ENCODE data around the gene DLGAP1.

Gene DLGAP1

DNA sequence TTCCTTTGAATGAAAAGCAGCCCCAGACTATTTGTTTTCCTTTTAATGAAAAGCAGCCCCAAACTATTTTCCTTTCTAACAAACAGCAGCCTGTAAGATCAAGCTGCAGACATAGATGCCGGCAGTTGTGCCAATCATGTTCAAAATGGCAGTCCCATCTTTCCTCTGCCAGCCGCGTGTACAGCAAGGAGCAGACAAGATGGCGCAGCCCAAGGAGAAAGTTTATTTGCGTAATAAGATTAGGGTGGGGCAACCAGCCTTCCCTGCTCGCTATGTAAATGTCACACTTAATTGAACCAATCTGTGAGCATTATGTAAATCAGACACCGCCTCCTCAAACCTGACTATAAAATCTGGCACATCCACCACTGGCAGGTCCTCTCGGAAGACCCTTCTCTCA, 779.1 kb downstream of the DLGAP1 start:
- H3K9me3 ChIP-seq (ENCODE audit: control insufficient read depth in 2 of 2, low read length in 2 of 2), result no peaks in the 10 kb centered on the region
- H3K4me3 ChIP-seq (ENCODE audit: low read length in 2 of 2), result no peak overlapping the region
- H3K9ac ChIP-seq (ENCODE audit: low read length in 2 of 2), result no peak overlapping the region
- no peak overlapping the region for H3K27ac ChIP-seq (ENCODE audit: low read length)
- no peaks in the 10 kb centered on the region for H3K27me3 ChIP-seq (ENCODE audit: control insufficient read depth in 1 of 2, insufficient read depth in 2 of 2, low read length in 2 of 2)
- no peaks in the 10 kb centered on the region for H3K4me1 ChIP-seq (ENCODE audit: control insufficient read depth, insufficient read depth, low read length)
- no peaks in the 10 kb centered on the region for H3K36me3 ChIP-seq (ENCODE audit: control insufficient read depth in 2 of 2, insufficient read depth in 2 of 2, low read length in 2 of 2)

GRCh38 chr18:3675446-3675845, 779.7 kb downstream of the DLGAP1 start:
- Histone ChIP-seq H3K27me3 (ENCODE audit: control insufficient read depth in 1 of 2, insufficient read depth in 2 of 2, low read length in 2 of 2) (no peaks in the 10 kb centered on the region), H3K4me1 (ENCODE audit: control insufficient read depth, insufficient read depth, low read length) (no peaks in the 10 kb centered on the region), H3K9ac (ENCODE audit: low read length in 2 of 2) (no peak overlapping the region), H3K9me3 (ENCODE audit: control insufficient read depth in 2 of 2, low read length in 2 of 2) (no peaks in the 10 kb centered on the region), H3K27ac (ENCODE audit: low read length) (no peak overlapping the region), H3K36me3 (ENCODE audit: control insufficient read depth in 2 of 2, insufficient read depth in 2 of 2, low read length in 2 of 2) (no peaks in the 10 kb centered on the region), H3K4me3 (ENCODE audit: low read length in 2 of 2) (no peak overlapping the region)

GRCh38 chr18:3671176-3671575, 783.9 kb downstream of the DLGAP1 start:
- no peaks in the 10 kb centered on the region for H3K36me3 ChIP-seq (ENCODE audit: control insufficient read depth in 2 of 2, insufficient read depth in 2 of 2, low read length in 2 of 2)
- H3K9me3 ChIP-seq (ENCODE audit: control insufficient read depth in 2 of 2, low read length in 2 of 2), result no peaks in the 10 kb centered on the region
- no peak overlapping the region for H3K9ac ChIP-seq (ENCODE audit: low read length in 2 of 2)
- H3K27ac ChIP-seq (ENCODE audit: low read length), result no peak overlapping the region
- H3K4me1 ChIP-seq (ENCODE audit: control insufficient read depth, insufficient read depth, low read length), result no peaks in the 10 kb centered on the region
- no peaks in the 10 kb centered on the region for H3K27me3 ChIP-seq (ENCODE audit: control insufficient read depth in 1 of 2, insufficient read depth in 2 of 2, low read length in 2 of 2)
- no peak overlapping the region for H3K4me3 ChIP-seq (ENCODE audit: low read length in 2 of 2)

DNA sequence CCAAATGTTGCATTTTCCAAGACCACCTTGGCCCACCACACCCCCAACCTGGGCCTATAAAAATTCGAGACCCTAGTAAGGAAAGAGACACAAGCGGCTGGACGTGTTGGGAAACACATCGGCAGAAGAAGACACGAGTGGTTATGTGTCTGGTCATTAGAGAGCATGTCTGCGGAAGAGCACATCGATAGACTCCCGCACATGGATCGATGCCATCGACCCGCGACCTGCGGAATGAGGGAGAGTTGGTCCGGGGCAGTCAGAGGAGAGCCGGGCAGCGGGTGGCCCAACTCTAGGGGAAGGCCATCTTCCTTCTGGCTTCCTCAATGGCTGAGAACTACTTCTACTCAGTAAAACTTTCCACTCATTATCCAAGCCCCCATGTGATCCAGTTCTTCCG, 785.7 kb downstream of the DLGAP1 start:
- H3K9ac ChIP-seq (ENCODE audit: low read length in 2 of 2), result no peak overlapping the region
- H3K4me1 ChIP-seq (ENCODE audit: control insufficient read depth, insufficient read depth, low read length), result peaks cover 4% of the 10 kb centered on the region
- H3K4me3 ChIP-seq (ENCODE audit: low read length in 2 of 2), result no peak overlapping the region
- no peaks in the 10 kb centered on the region for H3K36me3 ChIP-seq (ENCODE audit: control insufficient read depth in 2 of 2, insufficient read depth in 2 of 2, low read length in 2 of 2)
- no peaks in the 10 kb centered on the region for H3K9me3 ChIP-seq (ENCODE audit: control insufficient read depth in 2 of 2, low read length in 2 of 2)
- H3K27ac ChIP-seq (ENCODE audit: low read length), result no peak overlapping the region
- H3K27me3 ChIP-seq (ENCODE audit: control insufficient read depth in 1 of 2, insufficient read depth in 2 of 2, low read length in 2 of 2), result no peaks in the 10 kb centered on the region

DNA sequence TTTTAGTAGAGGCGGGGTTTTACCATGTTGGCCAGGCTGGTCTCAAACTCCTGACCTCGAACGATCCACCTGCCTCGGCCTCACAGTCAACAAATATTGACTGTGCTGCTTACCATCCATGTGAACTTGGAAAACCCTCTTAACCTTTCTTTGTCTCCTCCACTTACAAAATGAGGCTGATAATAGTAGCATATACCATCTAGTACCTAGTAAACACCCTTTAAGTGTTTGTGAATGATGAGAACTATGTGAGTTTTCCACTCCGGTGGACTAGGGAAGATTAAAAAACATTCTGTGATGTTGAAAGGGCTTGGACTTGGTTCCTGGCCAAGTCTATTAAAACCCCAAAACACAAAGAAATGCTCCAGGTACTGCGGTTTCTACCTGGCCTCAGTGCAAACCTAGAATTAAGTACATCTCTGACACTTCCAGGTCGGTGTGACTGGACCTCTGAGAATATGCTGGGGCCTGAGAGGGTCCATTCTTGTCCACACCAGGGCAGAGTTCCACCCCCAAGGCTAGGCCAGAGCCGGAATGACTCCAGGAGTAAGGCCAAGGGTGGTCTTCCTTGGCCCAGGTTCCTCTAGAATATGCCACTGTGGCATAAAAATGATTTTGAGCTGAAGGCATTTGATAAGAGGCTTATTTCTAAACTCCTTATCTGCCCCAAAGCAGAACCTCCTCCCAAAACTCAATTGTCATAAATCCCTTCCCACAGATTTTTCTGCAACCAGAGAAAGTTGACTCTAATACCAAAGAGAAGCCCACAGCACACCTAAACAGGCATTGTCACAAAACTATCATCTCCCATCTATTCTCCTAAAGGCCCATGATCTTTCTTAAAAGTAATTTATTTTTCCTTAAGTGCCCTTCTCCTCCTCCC, 787.6 kb downstream of the DLGAP1 start:
- Histone ChIP-seq H3K27ac (ENCODE audit: low read length) (no peak overlapping the region), H3K4me3 (ENCODE audit: low read length in 2 of 2) (no peak overlapping the region), H3K36me3 (ENCODE audit: control insufficient read depth in 2 of 2, insufficient read depth in 2 of 2, low read length in 2 of 2) (no peaks in the 10 kb centered on the region), H3K9me3 (ENCODE audit: control insufficient read depth in 2 of 2, low read length in 2 of 2) (no peaks in the 10 kb centered on the region), H3K9ac (ENCODE audit: low read length in 2 of 2) (no peak overlapping the region), H3K4me1 (ENCODE audit: control insufficient read depth, insufficient read depth, low read length) (peaks cover 4% of the 10 kb centered on the region), H3K27me3 (ENCODE audit: control insufficient read depth in 1 of 2, insufficient read depth in 2 of 2, low read length in 2 of 2) (no peaks in the 10 kb centered on the region)

GRCh38 chr18:3666526-3667254, 788.4 kb downstream of the DLGAP1 start:
- Histone ChIP-seq H3K36me3 (ENCODE audit: control insufficient read depth in 2 of 2, insufficient read depth in 2 of 2, low read length in 2 of 2) (no peaks in the 10 kb centered on the region), H3K9ac (ENCODE audit: low read length in 2 of 2) (no peak overlapping the region), H3K4me1 (ENCODE audit: control insufficient read depth, insufficient read depth, low read length) (peaks cover 4% of the 10 kb centered on the region), H3K27ac (ENCODE audit: low read length) (no peak overlapping the region), H3K4me3 (ENCODE audit: low read length in 2 of 2) (no peak overlapping the region), H3K9me3 (ENCODE audit: control insufficient read depth in 2 of 2, low read length in 2 of 2) (no peaks in the 10 kb centered on the region), H3K27me3 (ENCODE audit: control insufficient read depth in 1 of 2, insufficient read depth in 2 of 2, low read length in 2 of 2) (no peaks in the 10 kb centered on the region)

DNA sequence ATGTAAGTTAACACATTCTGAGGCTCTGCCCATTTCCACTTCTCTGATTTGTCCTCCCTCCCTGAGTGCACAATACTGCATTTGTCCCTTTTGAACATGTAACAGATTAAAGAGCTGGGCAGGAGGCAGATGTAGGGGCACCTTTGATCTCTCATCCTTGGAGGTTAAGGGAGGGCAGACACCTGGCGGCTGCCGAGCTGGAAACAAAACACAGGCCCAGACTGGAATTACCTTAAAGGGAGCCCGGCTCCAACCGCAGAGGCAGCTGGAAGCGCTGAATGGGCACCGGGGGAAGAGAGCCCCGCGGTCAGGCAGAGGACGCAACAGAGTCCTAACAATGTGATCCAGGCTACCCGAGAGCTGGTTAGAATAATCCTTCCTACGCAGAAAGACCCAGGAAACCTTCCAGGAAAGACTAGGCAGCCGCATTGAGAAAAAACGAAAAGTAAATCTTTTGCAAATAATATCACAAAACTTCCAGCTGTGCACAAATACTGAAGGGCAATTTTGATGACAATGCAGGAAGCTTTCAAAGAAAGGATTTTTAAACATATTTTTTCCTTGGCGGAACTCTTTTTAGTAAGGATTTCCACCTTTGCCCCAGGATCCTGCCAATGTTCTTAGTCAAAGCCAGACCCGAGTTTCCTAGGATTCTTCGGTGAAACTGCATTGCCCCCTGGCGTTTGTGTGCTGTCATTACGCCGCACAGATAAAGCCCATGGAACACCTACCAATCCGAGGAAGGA, 789.2 kb downstream of the DLGAP1 start:
- Histone ChIP-seq H3K9ac (ENCODE audit: low read length in 2 of 2) (peak overlapping the region; percentile 55 to 59), H3K4me3 (ENCODE audit: low read length in 2 of 2) (peak overlapping the region; percentile 60 to 65), H3K9me3 (ENCODE audit: control insufficient read depth in 2 of 2, low read length in 2 of 2) (no peaks in the 10 kb centered on the region), H3K36me3 (ENCODE audit: control insufficient read depth in 2 of 2, insufficient read depth in 2 of 2, low read length in 2 of 2) (no peaks in the 10 kb centered on the region), H3K27ac (ENCODE audit: low read length) (peak overlapping the region; percentile 74), H3K27me3 (ENCODE audit: control insufficient read depth in 1 of 2, insufficient read depth in 2 of 2, low read length in 2 of 2) (no peaks in the 10 kb centered on the region), H3K4me1 (ENCODE audit: control insufficient read depth, insufficient read depth, low read length) (peaks cover 4% of the 10 kb centered on the region)

DNA sequence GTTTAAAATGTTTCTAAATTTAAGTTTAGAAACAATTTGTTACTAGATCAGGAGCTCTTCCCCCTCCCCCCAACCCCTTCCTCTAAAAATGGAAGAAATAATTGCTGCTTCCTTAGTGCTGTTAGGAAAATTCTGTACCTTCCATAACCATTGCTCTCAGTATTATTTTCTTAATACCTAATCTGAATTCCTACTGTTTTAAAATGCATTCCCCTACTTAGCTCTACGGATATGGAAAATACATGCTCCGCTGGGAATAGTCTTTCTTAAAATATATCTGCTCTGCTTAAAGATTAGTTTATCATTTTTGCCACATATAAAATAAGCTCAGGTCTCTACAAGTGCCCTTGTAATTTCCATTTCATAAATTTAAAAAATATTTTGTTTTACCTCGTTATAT, 789.9 kb downstream of the DLGAP1 start:
- Histone ChIP-seq H3K4me1 (ENCODE audit: control insufficient read depth, insufficient read depth, low read length) (peaks cover 4% of the 10 kb centered on the region), H3K9ac (ENCODE audit: low read length in 2 of 2) (peak overlapping the region in 1 of 2 donors; percentile 59), H3K9me3 (ENCODE audit: control insufficient read depth in 2 of 2, low read length in 2 of 2) (no peaks in the 10 kb centered on the region), H3K36me3 (ENCODE audit: control insufficient read depth in 2 of 2, insufficient read depth in 2 of 2, low read length in 2 of 2) (no peaks in the 10 kb centered on the region), H3K27me3 (ENCODE audit: control insufficient read depth in 1 of 2, insufficient read depth in 2 of 2, low read length in 2 of 2) (no peaks in the 10 kb centered on the region), H3K4me3 (ENCODE audit: low read length in 2 of 2) (no peak overlapping the region), H3K27ac (ENCODE audit: low read length) (no peak overlapping the region)

DNA sequence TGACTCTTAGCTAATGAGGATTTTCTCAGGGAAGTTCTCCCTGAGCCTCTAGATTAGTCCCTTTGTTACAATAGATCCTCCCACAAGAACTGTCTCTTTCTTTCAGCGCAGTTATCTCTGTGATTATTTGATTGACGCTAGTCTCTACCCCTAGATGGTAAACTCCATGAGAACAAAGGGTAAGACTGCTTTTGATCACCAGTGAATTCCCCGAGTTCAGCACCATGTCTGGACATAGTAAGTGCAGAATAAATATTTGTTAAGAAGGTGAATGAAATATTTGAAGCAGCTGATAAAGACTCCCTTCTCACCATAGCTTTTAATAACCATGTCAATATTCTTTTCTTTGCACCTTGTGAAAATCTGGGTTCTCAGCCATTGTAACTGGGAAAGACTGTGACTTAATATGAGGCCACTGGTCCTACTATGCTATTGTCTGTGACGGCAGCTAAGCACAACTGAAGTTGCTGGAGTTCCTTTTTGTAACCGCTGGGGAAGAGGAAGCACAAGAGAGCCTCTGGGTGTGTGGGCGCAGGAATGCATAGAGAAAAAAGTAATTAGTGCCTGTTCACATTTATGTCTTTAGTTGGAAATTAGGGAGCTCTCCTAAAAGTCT, 790.4 kb downstream of the DLGAP1 start:
- Histone ChIP-seq H3K27ac (ENCODE audit: low read length) (no peak overlapping the region), H3K9ac (ENCODE audit: low read length in 2 of 2) (no peak overlapping the region), H3K4me3 (ENCODE audit: low read length in 2 of 2) (no peak overlapping the region)

DNA sequence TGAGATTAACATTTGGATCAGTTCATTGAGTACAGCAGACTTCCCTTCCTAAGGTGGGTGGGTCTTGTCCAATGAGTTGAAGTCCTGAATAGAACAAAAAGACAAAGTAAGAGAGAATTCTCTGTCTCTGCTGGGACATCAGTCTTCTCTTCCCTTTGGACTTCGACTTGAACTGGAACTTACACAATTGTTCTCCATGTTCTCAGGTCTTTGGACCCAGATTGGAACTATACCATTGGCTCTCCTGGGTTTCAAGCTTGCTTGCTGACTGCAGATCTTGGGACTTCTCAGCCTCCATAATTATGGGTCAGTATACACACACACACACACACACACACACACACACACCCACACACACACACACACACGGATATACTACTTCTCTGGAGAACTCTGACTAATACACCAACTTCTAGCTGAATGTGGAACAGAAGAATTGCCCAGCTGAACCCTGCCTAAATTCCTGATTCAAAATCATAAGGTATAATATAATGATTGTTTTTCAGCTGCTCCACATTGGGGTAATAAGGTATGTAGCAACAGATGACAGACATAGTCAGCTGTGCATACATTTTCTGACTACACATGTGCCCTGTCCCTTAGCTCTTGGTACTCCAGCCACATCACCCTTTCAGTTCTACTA, 791.1 kb downstream of the DLGAP1 start:
- H3K27ac ChIP-seq (ENCODE audit: low read length), result no peak overlapping the region

More for the DNA sequence above, 790.4 kb downstream of the DLGAP1 start:
- H3K4me1 ChIP-seq (ENCODE audit: control insufficient read depth, insufficient read depth, low read length), result peaks cover 4% of the 10 kb centered on the region
- H3K36me3 ChIP-seq (ENCODE audit: control insufficient read depth in 2 of 2, insufficient read depth in 2 of 2, low read length in 2 of 2), result no peaks in the 10 kb centered on the region
- H3K9me3 ChIP-seq (ENCODE audit: control insufficient read depth in 2 of 2, low read length in 2 of 2), result no peaks in the 10 kb centered on the region
- H3K27me3 ChIP-seq (ENCODE audit: control insufficient read depth in 1 of 2, insufficient read depth in 2 of 2, low read length in 2 of 2), result no peaks in the 10 kb centered on the region

More for the DNA sequence above, 791.1 kb downstream of the DLGAP1 start:
- Histone ChIP-seq H3K9me3 (ENCODE audit: control insufficient read depth in 2 of 2, low read length in 2 of 2) (no peaks in the 10 kb centered on the region), H3K4me3 (ENCODE audit: low read length in 2 of 2) (no peak overlapping the region), H3K27me3 (ENCODE audit: control insufficient read depth in 1 of 2, insufficient read depth in 2 of 2, low read length in 2 of 2) (no peaks in the 10 kb centered on the region), H3K4me1 (ENCODE audit: control insufficient read depth, insufficient read depth, low read length) (peaks cover 4% of the 10 kb centered on the region), H3K36me3 (ENCODE audit: control insufficient read depth in 2 of 2, insufficient read depth in 2 of 2, low read length in 2 of 2) (no peaks in the 10 kb centered on the region), H3K9ac (ENCODE audit: low read length in 2 of 2) (no peak overlapping the region)

Data from stomach smooth muscle (tissue), 2 donors.